Pancreas (tissue), 10 donors: ENCODE results near the gene MOCS3. TPM values are rescaled to one million over a fixed set of nuclear protein-coding genes. Genes with fewer than 3 reads are reported as not detected.

Experiments
- ATAC-seq, 4 donors: fragments of 200-7000 bp; cut with Tn5 transposase; one replicate each; pipeline versions ENCODE4 v1.8.0 to v1.9.1; 2020; ENCODE audit warnings: mild to moderate bottlenecking in 4 of 4, moderate library complexity in 4 of 4
- DNase-seq, 6 donors: peaks; one replicate each; pipeline ENCODE4 v3.0.0-alpha.2; 2020
- FAIRE-seq: peaks from 2 replicates; lab custom pipeline; 2012; peaks lifted over from hg19 to GRCh38; lab: Jason Lieb, UNC
- H3K27ac ChIP-seq, 4 donors: fragments of 200-600 bp; sonication (generic); 1 replicate in 3 of 4; 2 replicates in 1 of 4; pipeline versions ENCODE4 v1.5.0 to v1.8.0; 2020
- H3K27me3 ChIP-seq, 4 donors: fragments of 200-600 bp; one replicate each; pipeline ENCODE4 v1.8.0; 2021
- H3K36me3 ChIP-seq, 3 donors: fragments of 200-600 bp; sonication (generic) in 1 of 3; one replicate each; pipeline versions ENCODE4 v1.5.0 to v1.8.0; 2020 to 2021
- H3K4me1 ChIP-seq, 3 donors: fragments of 200-600 bp; one replicate each; pipeline ENCODE4 v1.8.0; 2021
- H3K4me3 ChIP-seq, 4 donors: fragments of 200-600 bp; sonication (generic) in 2 of 4; one replicate each; pipeline versions ENCODE4 v1.5.0 to v1.8.0; 2020 to 2021
- H3K9me3 ChIP-seq, 4 donors: fragments of 200-600 bp; one replicate each; pipeline ENCODE4 v1.8.0; 2021
- CTCF ChIP-seq, 4 donors: fragments of 200-600 bp; sonication (generic) in 3 of 4; IDR thresholded peaks; one replicate each; pipeline versions ENCODE4 v1.5.0 to v1.8.0; 2021; ENCODE audit warnings: antibody characterized with exemption in 4 of 4
- whole genome bisulfite sequencing, 2 donors: extraction: QIAGEN DNeasy Blood & Tissue Kit; methylation state at CpG; one replicate each; pipeline ENCODE4 v1.1.7; 2013; 5-methylcytosine and 5-hydroxymethylcytosine counted together
- intact Hi-C, 3 donors: fragments of 100-400 bp; cut with DNase I; formaldehyde crosslinking; loops; one replicate each; pipeline versions ENCODE4 v1.11.1 to v1.14.2; 2022
- polyA plus RNA-seq, 2 donors: library from polyadenylated mRNA; stranded (reverse); fragments of 200-250 nt; gene quantifications; one replicate each; pipeline ENCODE4 v1.2.3, GENCODE V29; 2013
- total RNA-seq, 6 donors: library from RNA; stranded (reverse); fragmentation: NEBNext Ultra II Directional in 4 of 6; extraction: Animal tissue kit (Norgen Biotek cat#: 25700) in 4 of 6; gene quantifications; one replicate each; pipeline versions ENCODE4 v1.2.1 to v1.2.4, GENCODE V29; 2021 to 2023
- donor health status: healthy with polysubstance abuse.
- donor health status: DM: no; HTN: no; CAD: no; lungs with moderate emphysema.
- donor health status: DM: no; HTN: no; CAD: no.
- donor health status: control.
- donor health status: control.
- donor health status: Bipolar disorder and iron deficiency.
- donor health status: DM: yes; HTN: yes; CAD: no.
- donor health status: DM: no; HTN: no; CAD: no.
- donor health status: DM: no; HTN: no; CAD: no.
- donor health status: DM: yes; HTN: yes; CAD: no.

Gene MOCS3
- total and polyA plus RNA-seq, 8 donors: 0.72 to 2.3 (median 1.8) TPM

- no peak for DNase-seq
- H3K27me3 ChIP-seq: no peaks in the 10 kb centered on the region
- no peaks in the 10 kb centered on the region for H3K9me3 ChIP-seq
- peak overlapping the region; percentile 99 for H3K27ac ChIP-seq
- peak; percentile 29 to 42 (median 34) for ATAC-seq
- no peak for FAIRE-seq
- peak overlapping the region; percentile 31 to 77 (median 59) for H3K4me3 ChIP-seq
- WGBS, 2 donors: 0 to 1% methylated on average over 6 to 37 of the region's 45 CpGs
- TF ChIP-seq CTCF (IDR thresholded peaks at IDR 0.05): no peak
- intact Hi-C loops: no loop called here
- peaks cover 0 to 18% (median 5%) of the 10 kb centered on the region in 3 donors for H3K36me3 ChIP-seq
- peaks cover 0 to 31% (median 20%) of the 10 kb centered on the region in 3 donors for H3K4me1 ChIP-seq
Observed at GRCh38 chr20:50930976-50931305, 27.7 kb upstream of the MOCS3 start.

GRCh38 chr20:50931306-50932015 is 27.2 kb upstream of the MOCS3 start, which contains the start of gene ADNP:
Gene ADNP, minus strand, starts transcription at chr20:50931437. Its CDS starts 27,441 bp downstream, at chr20:50903996.
- no peaks in the 10 kb centered on the region for H3K27me3 ChIP-seq
- TF ChIP-seq CTCF (IDR thresholded peaks at IDR 0.05): peak; percentile 34 to 57 (median 50)
- WGBS, 2 donors: 1% methylated on average over 41 to 58 of the region's 58 CpGs
- no peaks in the 10 kb centered on the region for H3K9me3 ChIP-seq
- peak within 1 kb of the TSS; percentile 69 to 84 (median 76) for H3K4me3 ChIP-seq
- peaks cover 0 to 23% (median 5%) of the 10 kb centered on the region in 3 donors for H3K36me3 ChIP-seq
- no peak for FAIRE-seq
- peaks cover 0 to 28% (median 15%) of the 10 kb centered on the region in 3 donors for H3K4me1 ChIP-seq
- intact Hi-C loops: no loop called here
- peak; percentile 85 to 91 (median 86) for ATAC-seq
- peak; percentile 87 to 94 (median 91) for DNase-seq
- H3K27ac ChIP-seq: peak within 1 kb of the TSS; percentile 99

- Histone ChIP-seq H3K4me3 (peak overlapping the region; percentile 31 to 77 (median 59)), H3K4me1 (peaks cover 0 to 22% (median 9%) of the 10 kb centered on the region in 3 donors), H3K27me3 (no peaks in the 10 kb centered on the region), H3K36me3 (peaks cover 0 to 24% (median 5%) of the 10 kb centered on the region in 3 donors), H3K27ac (peak overlapping the region; percentile 99), H3K9me3 (no peaks in the 10 kb centered on the region)
- 55% methylated on average over 6 of the region's 6 CpGs for WGBS, 2 donors
- ATAC-seq (no peak), DNase-seq (no peak), FAIRE-seq (no peak)
- intact Hi-C loops: no loop called here
- TF ChIP-seq CTCF (IDR thresholded peaks at IDR 0.05): no peak
Observed at GRCh38 chr20:50932016-50932485, 26.6 kb upstream of the MOCS3 start.

GRCh38 chr20:50932691-50933280 is 25.8 kb upstream of the MOCS3 start:
- FAIRE-seq: no peak
- 56 to 58% methylated on average over 1 of the region's 1 CpG for whole genome bisulfite sequencing, 2 donors
- DNase-seq: no peak
- no peak overlapping the region for H3K4me3 ChIP-seq
- H3K27ac ChIP-seq: no peak overlapping the region
- intact Hi-C loops: no loop called here
- no peak for TF ChIP-seq CTCF (IDR thresholded peaks at IDR 0.05)
- H3K9me3 ChIP-seq: no peaks in the 10 kb centered on the region
- no peaks in the 10 kb centered on the region for H3K27me3 ChIP-seq
- H3K36me3 ChIP-seq: peaks cover 0 to 24% (median 5%) of the 10 kb centered on the region in 3 donors
- no peak for ATAC-seq
- peaks cover 0 to 16% (median 5%) of the 10 kb centered on the region in 3 donors for H3K4me1 ChIP-seq
